Fibroblast of mammary gland (primary cell): ENCODE results near the gene OBSL1.

Experiments used
- DNase-seq: peaks from one replicate; pipeline ENCODE4 v3.0.0-alpha.2; 2010; ENCODE audit warnings: low read depth
- H3K4me3 ChIP-seq: 2 replicates; pipeline ENCODE4 v1.5.1; 2011; ENCODE audit warnings: low read depth, mild to moderate bottlenecking, low read length, moderate library complexity; ENCODE audit not compliant: control insufficient read depth
- CTCF ChIP-seq: conservative IDR thresholded peaks from 2 replicates; pipeline ENCODE4 v1.5.1; 2011; ENCODE audit warnings: low read depth, low read length, inconsistent platforms; ENCODE audit not compliant: control insufficient read depth, insufficient read depth

OBSL1 gene

GRCh38 chr2:219506153-219506801 lies 65.1 kb downstream of the OBSL1 start:
- DNase-seq: no peak
- no peak overlapping the region for H3K4me3 ChIP-seq
- no peak for TF ChIP-seq CTCF

- TF ChIP-seq CTCF: no peak
- H3K4me3 ChIP-seq: no peak overlapping the region
- DNase-seq: no peak
Observed at GRCh38 chr2:219505585-219505984, 65.8 kb downstream of the OBSL1 start.

- TF ChIP-seq CTCF: no peak
- H3K4me3 ChIP-seq: no peak overlapping the region
- DNase-seq: no peak
Observed at GRCh38 chr2:219502618-219503017, 68.7 kb downstream of the OBSL1 start.

GRCh38 chr2:219501849-219502248 lies 69.5 kb downstream of the OBSL1 start:
- TF ChIP-seq CTCF: no peak
- no peak for DNase-seq

More at GRCh38 chr2:219501849-219502248, 69.5 kb downstream of the OBSL1 start:
- H3K4me3 ChIP-seq: no peak overlapping the region
